Measurements from ENCODE around the gene ITGA2B. TPM values are rescaled to one million over a fixed set of nuclear protein-coding genes. Genes with fewer than 3 reads are reported as not detected.
A peak's percentile ranks its signal among the peaks of the same experiment; 100 is the strongest.

The ITGA2B gene
- total and polyA plus RNA-seq, 2 of the 13 experiments (the other 11 are each of a cell fraction or from before 2014, with no cell fraction given) = 0.38 to 1.1 TPM

- no peak; the same call in 1 of the 2 replicates for TF ChIP-seq DMAP1 (CRISPR knock-in tag; IDR thresholded peaks at IDR 0.05)
- no peak for TF ChIP-seq ZSCAN29 (CRISPR knock-in tag; conservative IDR thresholded peaks at IDR 0.05)
- TF ChIP-seq RBFOX2 (IDR thresholded peaks at IDR 0.05; ENCODE audit: low read depth, low read length) = no peak
- no peak for TF ChIP-seq ZNF318 (CRISPR knock-in tag; IDR thresholded peaks at IDR 0.05)
- no peak for TF ChIP-seq ZNF12 (CRISPR knock-in tag; IDR thresholded peaks at IDR 0.05)
- TF ChIP-seq SYNCRIP (IDR thresholded peaks at IDR 0.05; ENCODE audit: insufficient read depth, low read depth, low read length) = no peak
- no peak for TF ChIP-seq SRY (CRISPR knock-in tag; IDR thresholded peaks at IDR 0.05)
- TF ChIP-seq ZNF572 (CRISPR knock-in tag; IDR thresholded peaks at IDR 0.05) = no peak
- TF ChIP-seq ZNF652 (CRISPR knock-in tag; IDR thresholded peaks at IDR 0.05; ENCODE audit: borderline replicate concordance, low read depth) = no peak
- no peak for TF ChIP-seq SMARCE1 (IDR thresholded peaks at IDR 0.05; ENCODE audit: borderline replicate concordance)
- no peak for TF ChIP-seq ZNF883 (CRISPR knock-in tag; IDR thresholded peaks at IDR 0.05; ENCODE audit: not compliant biosample characterization)
- no peak for TF ChIP-seq ZNF7 (CRISPR knock-in tag; IDR thresholded peaks at IDR 0.05)
- no peak for TF ChIP-seq HNRNPLL (IDR thresholded peaks at IDR 0.05; ENCODE audit: low read depth, low read length, poor library complexity, severe bottlenecking)
- TF ChIP-seq ZNF891 (CRISPR knock-in tag; IDR thresholded peaks at IDR 0.05) = peak; percentile 48; the same call in 1 of the 2 replicates
- TF ChIP-seq BRCA1 (CRISPR knock-in tag; IDR thresholded peaks at IDR 0.05) = no peak
- TF ChIP-seq ZNF230 (CRISPR knock-in tag; IDR thresholded peaks at IDR 0.05) = no peak
- TF ChIP-seq HES4 (CRISPR knock-in tag; IDR thresholded peaks at IDR 0.05; ENCODE audit: borderline replicate concordance) = peak; percentile 60; the same call in 1 of the 2 replicates
- no peak for TF ChIP-seq PBX3 (CRISPR knock-in tag; IDR thresholded peaks at IDR 0.05; ENCODE audit: borderline replicate concordance)
- TF ChIP-seq ZNF292 (CRISPR knock-in tag; IDR thresholded peaks at IDR 0.05; ENCODE audit: borderline replicate concordance, low read depth) = peak; percentile 46; the same call in 1 of the 2 replicates
- TF ChIP-seq ZKSCAN1 (IDR thresholded peaks at IDR 0.05; ENCODE audit: low read length) = no peak
These were observed 14.0 kb downstream of the ITGA2B start (continued) for GRCh38 chr17:44375196-44376017.
